Pancreas (tissue), 10 donors: ENCODE measurements around the gene TMEM238L. TPM values are rescaled to one million over a fixed set of nuclear protein-coding genes. Genes with fewer than 3 reads are reported as not detected.

Experiments
- ATAC-seq, 4 donors: fragments of 200-7000 bp; cut with Tn5 transposase; one replicate each; pipeline versions ENCODE4 v1.8.0 to v1.9.1; 2020; ENCODE audit warnings: mild to moderate bottlenecking in 4 of 4, moderate library complexity in 4 of 4
- DNase-seq, 6 donors: peaks; one replicate each; pipeline ENCODE4 v3.0.0-alpha.2; 2020
- FAIRE-seq: peaks from 2 replicates; lab custom pipeline; 2012; peaks lifted over from hg19 to GRCh38; lab: Jason Lieb, UNC
- H3K27ac ChIP-seq, 4 donors: fragments of 200-600 bp; sonication (generic); 1 replicate in 3 of 4; 2 replicates in 1 of 4; pipeline versions ENCODE4 v1.5.0 to v1.8.0; 2020
- H3K27me3 ChIP-seq, 4 donors: fragments of 200-600 bp; one replicate each; pipeline ENCODE4 v1.8.0; 2021
- H3K36me3 ChIP-seq, 3 donors: fragments of 200-600 bp; sonication (generic) in 1 of 3; one replicate each; pipeline versions ENCODE4 v1.5.0 to v1.8.0; 2020 to 2021
- H3K4me1 ChIP-seq, 3 donors: fragments of 200-600 bp; one replicate each; pipeline ENCODE4 v1.8.0; 2021
- H3K4me3 ChIP-seq, 4 donors: fragments of 200-600 bp; sonication (generic) in 2 of 4; one replicate each; pipeline versions ENCODE4 v1.5.0 to v1.8.0; 2020 to 2021
- H3K9me3 ChIP-seq, 4 donors: fragments of 200-600 bp; one replicate each; pipeline ENCODE4 v1.8.0; 2021
- CTCF ChIP-seq, 4 donors: fragments of 200-600 bp; sonication (generic) in 3 of 4; IDR thresholded peaks; one replicate each; pipeline versions ENCODE4 v1.5.0 to v1.8.0; 2021; ENCODE audit warnings: antibody characterized with exemption in 4 of 4
- WGBS, 2 donors: extraction: QIAGEN DNeasy Blood & Tissue Kit; methylation state at CpG; one replicate each; pipeline ENCODE4 v1.1.7; 2013; 5-methylcytosine and 5-hydroxymethylcytosine counted together
- intact Hi-C, 3 donors: fragments of 100-400 bp; cut with DNase I; formaldehyde crosslinking; loops; one replicate each; pipeline versions ENCODE4 v1.11.1 to v1.14.2; 2022
- polyA plus RNA-seq, 2 donors: library from polyadenylated mRNA; stranded (reverse); fragments of 200-250 nt; gene quantifications; one replicate each; pipeline ENCODE4 v1.2.3, GENCODE V29; 2013
- total RNA-seq, 6 donors: library from RNA; stranded (reverse); fragmentation: NEBNext Ultra II Directional in 4 of 6; extraction: Animal tissue kit (Norgen Biotek cat#: 25700) in 4 of 6; gene quantifications; one replicate each; pipeline versions ENCODE4 v1.2.1 to v1.2.4, GENCODE V29; 2021 to 2023
- donor health status: healthy with polysubstance abuse.
- donor health status: DM: no; HTN: no; CAD: no; lungs with moderate emphysema.
- donor health status: DM: no; HTN: no; CAD: no.
- donor health status: control.
- donor health status: control.
- donor health status: Bipolar disorder and iron deficiency.
- donor health status: DM: yes; HTN: yes; CAD: no.
- donor health status: DM: no; HTN: no; CAD: no.
- donor health status: DM: no; HTN: no; CAD: no.
- donor health status: DM: yes; HTN: yes; CAD: no.

The TMEM238L gene
- total and polyA plus RNA-seq, 8 donors = 0.13 TPM; not detected in 7

- H3K9me3 ChIP-seq = no peaks in the 10 kb centered on the region
- H3K4me3 ChIP-seq = no peak overlapping the region
- no peaks in the 10 kb centered on the region for H3K27me3 ChIP-seq
- DNase-seq (no peak), ATAC-seq (no peak), FAIRE-seq (no peak)
- H3K27ac ChIP-seq = no peak overlapping the region
- intact Hi-C loops = no loop called here
- H3K36me3 ChIP-seq = no peaks in the 10 kb centered on the region
- H3K4me1 ChIP-seq = peaks cover 4 to 14% (median 10%) of the 10 kb centered on the region in 3 donors
- WGBS, 2 donors = 82 to 86% methylated on average over 14 of the region's 14 CpGs
- TF ChIP-seq CTCF (IDR thresholded peaks at IDR 0.05) = no peak
These were observed 1.2 kb downstream of the TMEM238L start for GRCh38 chr17:10802496-10803284.

- FAIRE-seq (no peak), ATAC-seq (peak; percentile 33 to 61 (median 44)), DNase-seq (no peak)
- TF ChIP-seq CTCF (IDR thresholded peaks at IDR 0.05) = no peak
- Histone ChIP-seq H3K27me3 (no peaks in the 10 kb centered on the region), H3K4me3 (no peak overlapping the region), H3K4me1 (peaks cover 7 to 18% (median 14%) of the 10 kb centered on the region in 3 donors), H3K27ac (peak overlapping the region in 3 of 4 donors; percentile 49 to 63 (median 54)), H3K36me3 (no peaks in the 10 kb centered on the region), H3K9me3 (no peaks in the 10 kb centered on the region)
- intact Hi-C loops = no loop called here
- WGBS, 2 donors = 27 to 34% methylated on average over 7 of the region's 7 CpGs
These were observed 4.5 kb downstream of the TMEM238L start for GRCh38 chr17:10799407-10799806.

- intact Hi-C loops = no loop called here
- no peaks in the 10 kb centered on the region for H3K36me3 ChIP-seq
- no peak for FAIRE-seq
- no peak for DNase-seq
- no peak overlapping the region for H3K4me3 ChIP-seq
- peaks cover 7 to 18% (median 14%) of the 10 kb centered on the region in 3 donors for H3K4me1 ChIP-seq
- H3K9me3 ChIP-seq = no peaks in the 10 kb centered on the region
- peak overlapping the region in 3 of 4 donors; percentile 49 to 63 (median 54) for H3K27ac ChIP-seq
- WGBS, 2 donors = 72 to 79% methylated on average over 7 of the region's 7 CpGs
- no peak for TF ChIP-seq CTCF (IDR thresholded peaks at IDR 0.05)
- peak in 2 of 4 donors; percentile 3 to 13 for ATAC-seq
- no peaks in the 10 kb centered on the region for H3K27me3 ChIP-seq
These were observed 5.0 kb downstream of the TMEM238L start for GRCh38 chr17:10798910-10799309.

GRCh38 chr17:10798332-10798749, 5.6 kb downstream of the TMEM238L start:
- no peak for TF ChIP-seq CTCF (IDR thresholded peaks at IDR 0.05)
- Histone ChIP-seq H3K4me1 (peaks cover 7 to 18% (median 14%) of the 10 kb centered on the region in 3 donors), H3K36me3 (no peaks in the 10 kb centered on the region), H3K27ac (peak overlapping the region; percentile 17 to 63 (median 52)), H3K27me3 (no peaks in the 10 kb centered on the region), H3K9me3 (no peaks in the 10 kb centered on the region), H3K4me3 (no peak overlapping the region)
- DNase-seq (peak in 4 of 6 donors; percentile 40 to 69 (median 50)), FAIRE-seq (no peak), ATAC-seq (peak; percentile 79 to 90 (median 86))
- intact Hi-C loops = no loop called here
- WGBS, 2 donors = 17 to 18% methylated on average over 3 of the region's 3 CpGs
